Endothelial cell of umbilical vein (primary cell): ENCODE measurements around the gene KRT76. TPM values are rescaled to one million over a fixed set of nuclear protein-coding genes. Genes with fewer than 3 reads are reported as not detected.

Source experiments
- BruUV-seq: library from RNA; stranded (reverse); fragments of 400-500 nt; replicated peaks from 2 replicates; lab custom pipeline; 2021; lab: Mats Ljungman, UMichigan
- CTCF ChIA-PET: fragments of 300-600, 350-600 bp; sonication (Branson Sonifier 250); formaldehyde crosslinking; loops from one replicate; lab custom pipeline; 2021; ENCODE audit warnings: antibody characterized with exemption, inconsistent platforms; lab: Charles Lee
- POLR2A ChIA-PET: fragments of 300-600, 350-600 bp; sonication (Branson Sonifier 250); formaldehyde crosslinking; loops from one replicate; lab custom pipeline; 2021; ENCODE audit warnings: antibody characterized with exemption, inconsistent platforms; lab: Charles Lee
- DNase-seq: peaks from one replicate; pipeline ENCODE4 v3.0.0-alpha.2; 2011; ENCODE audit warnings: low read depth, low spot score
- FAIRE-seq: peaks from 2 replicates; lab custom pipeline; 2011; peaks lifted over from hg19 to GRCh38; lab: Jason Lieb, UNC
- H2AFZ ChIP-seq: 2 replicates; pipeline ENCODE4 v1.6.0; 2012; ENCODE audit warnings: low read depth, low read length, control low read depth, inconsistent platforms
- H3K27ac ChIP-seq: 2 replicates; pipeline ENCODE4 v1.5.1; 2011; ENCODE audit warnings: low read depth, mild to moderate bottlenecking, control low read depth, low read length, moderate library complexity; ENCODE audit not compliant: insufficient read depth
- H3K27me3 ChIP-seq, 2 experiments: 2 replicates each; pipeline versions ENCODE4 v1.6.0 to v1.6.1; 2011; ENCODE audit warnings: low read length in 2 of 2, mixed read lengths in 1 of 2; ENCODE audit not compliant: control insufficient read depth in 2 of 2, insufficient read depth in 2 of 2
- H3K36me3 ChIP-seq, 2 experiments: 2 replicates in 1 of 2; 3 replicates in 1 of 2; pipeline ENCODE4 v1.5.1; 2011; ENCODE audit warnings: low read length in 2 of 2, mild to moderate bottlenecking in 1 of 2, moderate library complexity in 1 of 2; ENCODE audit not compliant: control insufficient read depth in 2 of 2, insufficient read depth in 2 of 2; ENCODE audit errors: extremely low read depth in 1 of 2
- H3K4me1 ChIP-seq: 3 replicates; pipeline ENCODE4 v1.5.1; 2011; ENCODE audit warnings: mild to moderate bottlenecking, low read length; ENCODE audit not compliant: control insufficient read depth, insufficient read depth; ENCODE audit errors: extremely low read depth
- H3K4me2 ChIP-seq: 2 replicates; pipeline ENCODE4 v1.6.1; 2011; ENCODE audit warnings: low read length, control low read depth, mixed read lengths; ENCODE audit not compliant: insufficient read depth
- H3K4me3 ChIP-seq, 3 experiments: fragments of 200-600 bp in 1 of 3; sonication (generic), shearing (Covaris generic) in 1 of 3; replicated peaks in 1 of 3; 2 replicates each; pipeline ENCODE4 v1.5.1; 2011 to 2016; ENCODE audit warnings: control low read depth in 3 of 3, low read length in 3 of 3, mild to moderate bottlenecking in 2 of 3, inconsistent platforms in 1 of 3, low read depth in 1 of 3, moderate library complexity in 1 of 3; ENCODE audit not compliant: insufficient read depth in 1 of 3
- H3K79me2 ChIP-seq: 2 replicates; pipeline ENCODE4 v1.6.0; 2012; ENCODE audit warnings: low read length, inconsistent platforms; ENCODE audit not compliant: control insufficient read depth, insufficient read depth
- H3K9ac ChIP-seq: replicated peaks from 2 replicates; pipeline ENCODE3; 2011; ENCODE audit warnings: low read length, control low read depth; ENCODE audit not compliant: insufficient read depth; ENCODE audit errors: extremely low read depth
- H3K9me1 ChIP-seq: replicated peaks from 3 replicates; pipeline ENCODE4 v1.6.0; 2011; ENCODE audit warnings: mild to moderate bottlenecking, low read length; ENCODE audit not compliant: control insufficient read depth, insufficient read depth; ENCODE audit errors: extremely low read depth
- H3K9me3 ChIP-seq: replicated peaks from 2 replicates; pipeline ENCODE4 v1.5.1; 2012; ENCODE audit warnings: low read length, inconsistent platforms; ENCODE audit not compliant: control insufficient read depth, insufficient read depth
- H4K20me1 ChIP-seq: replicated peaks from 2 replicates; pipeline ENCODE3; 2011; ENCODE audit warnings: mild to moderate bottlenecking, low read length; ENCODE audit not compliant: control insufficient read depth, insufficient read depth; ENCODE audit errors: extremely low read depth
- CTCF ChIP-seq, 2 donors: IDR thresholded peaks; 1 replicate in 1 of 2; 2 replicates in 1 of 2; pipeline ENCODE4 v1.5.1; 2011; ENCODE audit warnings: low read length in 2 of 2, mild to moderate bottlenecking in 2 of 2, moderate library complexity in 2 of 2, control low read depth in 1 of 2, inconsistent platforms in 1 of 2, low read depth in 1 of 2; ENCODE audit not compliant: insufficient read depth in 1 of 2; ENCODE audit errors: extremely low read depth in 1 of 2
- EZH2 ChIP-seq: IDR thresholded peaks from 2 replicates; pipeline ENCODE4 v1.6.1; 2012; ENCODE audit warnings: borderline replicate concordance, low read depth, mild to moderate bottlenecking, moderate library complexity, low read length, inconsistent platforms; ENCODE audit not compliant: severe bottlenecking
- GATA2 ChIP-seq: IDR thresholded peaks from 2 replicates; pipeline ENCODE4 v1.7.0; 2011; ENCODE audit warnings: low read depth, mild to moderate bottlenecking, moderate library complexity, mixed read lengths, low read length; ENCODE audit not compliant: insufficient read length, insufficient read depth
- JUN ChIP-seq: IDR thresholded peaks from 2 replicates; pipeline ENCODE4 v1.6.1; 2011; ENCODE audit warnings: borderline replicate concordance, low read depth; ENCODE audit not compliant: insufficient read length, insufficient read depth
- MAX ChIP-seq: IDR thresholded peaks from 2 replicates; pipeline ENCODE4 v1.6.1; 2011; ENCODE audit not compliant: insufficient read depth, insufficient read length
- MYC ChIP-seq: IDR thresholded peaks from one replicate; pipeline ENCODE4 v1.6.1; 2011; ENCODE audit warnings: mild to moderate bottlenecking, low read depth, low read length
- POLR2A ChIP-seq: IDR thresholded peaks from 2 replicates; pipeline ENCODE4 v1.6.1; 2012; ENCODE audit warnings: low read depth, mild to moderate bottlenecking, control low read depth, low read length
- POLR2AphosphoS5 ChIP-seq: IDR thresholded peaks from 2 replicates; pipeline ENCODE4 v1.6.1; 2012; ENCODE audit warnings: low read depth, mild to moderate bottlenecking, control low read depth, low read length, moderate library complexity; ENCODE audit not compliant: insufficient read depth
- dilution Hi-C: fragments of 300-500 bp; cut with MboI; formaldehyde crosslinking; loops from one replicate; pipeline ENCODE4 v1.15.0; 2019; ENCODE audit warnings: low sequenced_read_pairs; ENCODE audit not compliant: extremely low pct_ligation_motif_present
- intact Hi-C: fragments of 100-400 bp; cut with micrococcal nuclease; formaldehyde crosslinking; loops from one replicate; pipeline ENCODE4 v1.10.0; 2022
- polyA plus RNA-seq, 4 experiments: library from polyadenylated mRNA; depleted of rRNA in 3 of 4; stranded (reverse) in 3 of 4; unstranded in 1 of 4; fragments of >200 nt; gene quantifications; 2 replicates each; pipeline versions ENCODE4 v1.2.1 to v1.2.3, GENCODE V29; 2011 to 2012; ENCODE audit warnings: missing spikeins in 1 of 4
- total RNA-seq: library from RNA; stranded (reverse); gene quantifications from 2 replicates; pipeline ENCODE4 v1.2.3, GENCODE V29; 2021

KRT76 gene
- total and polyA plus RNA-seq, 2 donors (not counting 3 experiments of a cell fraction or from before 2014, with no cell fraction given) = not detected

GRCh38 chr12:52771505-52771904, 5.6 kb downstream of the KRT76 start:
- TF ChIP-seq GATA2 = no peak
- no peak for TF ChIP-seq MAX
- no peak for TF ChIP-seq POLR2A
- no peak for TF ChIP-seq JUN
- no peak for TF ChIP-seq POLR2AphosphoS5
- no peak for TF ChIP-seq EZH2
- TF ChIP-seq CTCF (IDR thresholded peaks at IDR 0.05; ENCODE audit: extremely low read depth in 1 of 2, insufficient read depth in 1 of 2, low read depth in 1 of 2, low read length in 2 of 2) = no peak
- no peak for TF ChIP-seq MYC
- Histone ChIP-seq H3K9me1 (no peaks in the 10 kb centered on the region), H3K27ac (no peak overlapping the region), H2AFZ (no peak overlapping the region), H3K36me3 (no peaks in the 10 kb centered on the region), H3K4me3 (no peak overlapping the region), H3K27me3 (peaks cover 0 to 7% of the 10 kb centered on the region in 2 experiments), H3K4me1 (no peaks in the 10 kb centered on the region), H3K79me2 (no peaks in the 10 kb centered on the region), H3K4me2 (no peak overlapping the region), H4K20me1 (no peaks in the 10 kb centered on the region), H3K9ac (no peak overlapping the region), H3K9me3 (no peaks in the 10 kb centered on the region)
- BruUV-seq = no TSS peak
- ChIA-PET POLR2A (no interaction called here), CTCF (interaction anchor here (1.2 kb wide), 1 partner anchor 109 kb away, joined by 3 read pairs; no protein-coding TSS in a partner anchor)
- DNase-seq (no peak), FAIRE-seq (no peak)
- dilution Hi-C loops (no loop called here), intact Hi-C loops (no loop called here)
